ENCODE results near the gene DACT2.

DNA sequence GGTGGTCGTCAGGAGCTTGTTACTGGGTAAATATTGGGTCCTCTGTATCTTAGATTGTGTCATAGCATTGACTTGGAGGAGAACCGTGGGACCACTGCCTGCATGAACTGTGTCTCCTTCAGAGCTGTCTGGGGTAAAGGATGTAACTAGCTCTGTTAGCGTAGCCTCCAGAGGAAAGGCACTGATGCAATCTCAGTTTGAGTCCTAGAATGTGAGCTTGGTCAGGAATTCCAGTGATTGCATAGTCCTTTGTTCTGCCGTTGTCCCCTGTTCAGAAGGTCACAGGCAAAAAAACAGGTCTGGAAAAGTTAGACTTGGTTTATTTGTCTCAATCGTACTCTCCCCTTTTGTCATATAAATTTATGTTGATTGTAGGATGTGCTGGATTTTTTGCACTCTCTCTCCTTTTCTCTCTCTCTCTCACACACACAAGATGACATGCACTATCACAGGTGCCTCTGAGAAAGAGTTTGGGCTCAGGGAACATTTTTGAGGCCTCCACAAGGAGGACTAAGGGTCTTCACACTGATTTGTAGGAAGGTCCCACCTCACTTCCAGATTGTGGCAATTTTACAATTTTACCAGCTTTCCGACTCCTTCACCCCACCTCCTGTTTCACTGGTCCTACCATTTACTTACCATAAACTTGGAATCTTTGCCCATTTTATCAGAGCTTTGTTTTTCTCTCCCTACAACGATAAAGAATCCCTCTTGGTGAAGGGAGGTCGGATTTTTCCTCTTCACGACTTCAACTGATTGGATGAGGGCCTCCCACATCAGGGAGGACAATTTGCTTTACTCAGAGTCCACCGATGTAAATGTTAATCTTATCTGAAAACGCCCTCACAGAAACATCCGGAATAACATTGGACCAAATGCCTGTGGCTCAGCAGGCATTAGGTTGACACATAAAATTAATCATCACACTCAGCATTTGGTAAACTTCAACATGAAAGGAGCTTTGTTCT, 7.0 kb upstream of the DACT2 start:
- TF ChIP-seq CTCF (IDR thresholded peaks at IDR 0.05; ENCODE audit: low read depth, low read length) (no peak), POLR2A (IDR thresholded peaks at IDR 0.05; ENCODE audit: extremely low read depth, insufficient read length) (no peak), MYC (IDR thresholded peaks at IDR 0.05; ENCODE audit: low read depth, low read length) (no peak)
